ENCODE measurements around the gene ZNF701.
"Not testable (repeated sequence)": the region's sequence is repeated elsewhere in the genome, so short reads cannot be mapped to it uniquely, and the experiment has no call there.

The ZNF701 gene

GRCh38 chr19:52527956-52528351, 42.1 kb upstream of the ZNF701 start:
- Histone ChIP-seq H3K27ac (ENCODE audit: poor library complexity, severe bottlenecking) (peak overlapping the region; percentile 51), H3K9me3 (ENCODE audit: severe bottlenecking) (no peaks in the 10 kb centered on the region), H3K4me3 (ENCODE audit: severe bottlenecking) (peak overlapping the region; percentile 77), H3K4me1 (ENCODE audit: insufficient read depth, poor library complexity, severe bottlenecking) (no peaks in the 10 kb centered on the region), H3K36me3 (ENCODE audit: low read depth) (peaks cover 2% of the 10 kb centered on the region; the same call in 1 of the 2 replicates), H3K27me3 (ENCODE audit: insufficient read depth, poor library complexity, severe bottlenecking) (no peaks in the 10 kb centered on the region)
- ATAC-seq (ENCODE audit: low read depth) (peak; percentile 28), DNase-seq (ENCODE audit: low spot score) (no peak)
- TF ChIP-seq CTCF (IDR thresholded peaks at IDR 0.05; ENCODE audit: poor library complexity, severe bottlenecking) = no peak

- Histone ChIP-seq H3K27me3 (ENCODE audit: insufficient read depth, poor library complexity, severe bottlenecking) (no peaks in the 10 kb centered on the region), H3K27ac (ENCODE audit: poor library complexity, severe bottlenecking) (no peak overlapping the region), H3K9me3 (ENCODE audit: severe bottlenecking) (no peaks in the 10 kb centered on the region), H3K4me1 (ENCODE audit: insufficient read depth, poor library complexity, severe bottlenecking) (no peaks in the 10 kb centered on the region), H3K36me3 (ENCODE audit: low read depth) (peaks cover 6% of the 10 kb centered on the region), H3K4me3 (ENCODE audit: severe bottlenecking) (no peak overlapping the region)
- TF ChIP-seq CTCF (IDR thresholded peaks at IDR 0.05; ENCODE audit: poor library complexity, severe bottlenecking) = no peak
- ATAC-seq (ENCODE audit: low read depth) (no peak), DNase-seq (ENCODE audit: low spot score) (no peak)
These were observed 37.6 kb upstream of the ZNF701 start for GRCh38 chr19:52532480-52532879.

GRCh38 chr19:52533901-52534300, 36.2 kb upstream of the ZNF701 start:
- peaks cover 6% of the 10 kb centered on the region for H3K36me3 ChIP-seq (ENCODE audit: low read depth)
- H3K27me3 ChIP-seq (ENCODE audit: insufficient read depth, poor library complexity, severe bottlenecking) = no peaks in the 10 kb centered on the region
- no peaks in the 10 kb centered on the region for H3K4me1 ChIP-seq (ENCODE audit: insufficient read depth, poor library complexity, severe bottlenecking)
- DNase-seq (ENCODE audit: low spot score) (no peak), ATAC-seq (ENCODE audit: low read depth) (no peak)
- no peaks in the 10 kb centered on the region for H3K9me3 ChIP-seq (ENCODE audit: severe bottlenecking)
- TF ChIP-seq CTCF (IDR thresholded peaks at IDR 0.05; ENCODE audit: poor library complexity, severe bottlenecking) = no peak
- H3K27ac ChIP-seq (ENCODE audit: poor library complexity, severe bottlenecking) = no peak overlapping the region
- no peak overlapping the region for H3K4me3 ChIP-seq (ENCODE audit: severe bottlenecking)

- not testable (repeated sequence) for H3K9me3 ChIP-seq (ENCODE audit: severe bottlenecking); DNase-seq (ENCODE audit: low spot score); H3K4me1 ChIP-seq (ENCODE audit: insufficient read depth, poor library complexity, severe bottlenecking); H3K36me3 ChIP-seq (ENCODE audit: low read depth); H3K27me3 ChIP-seq (ENCODE audit: insufficient read depth, poor library complexity, severe bottlenecking)
- peak; percentile 13; the same call in 2 of the 3 replicates for ATAC-seq (ENCODE audit: low read depth)
- H3K4me3 ChIP-seq (ENCODE audit: severe bottlenecking) = peak overlapping the region; percentile 38
- peak overlapping the region; percentile 55 for H3K27ac ChIP-seq (ENCODE audit: poor library complexity, severe bottlenecking)
These were observed 34.7 kb upstream of the ZNF701 start for GRCh38 chr19:52535385-52535770.

- Histone ChIP-seq H3K4me1 (ENCODE audit: insufficient read depth, poor library complexity, severe bottlenecking) (no peaks in the 10 kb centered on the region), H3K9me3 (ENCODE audit: severe bottlenecking) (no peaks in the 10 kb centered on the region), H3K4me3 (ENCODE audit: severe bottlenecking) (peak overlapping the region; percentile 38), H3K27ac (ENCODE audit: poor library complexity, severe bottlenecking) (peak overlapping the region; percentile 55), H3K27me3 (ENCODE audit: insufficient read depth, poor library complexity, severe bottlenecking) (no peaks in the 10 kb centered on the region), H3K36me3 (ENCODE audit: low read depth) (peaks cover 10% of the 10 kb centered on the region)
- DNase-seq (ENCODE audit: low spot score) (peak; percentile 89), ATAC-seq (ENCODE audit: low read depth) (peak; percentile 98)
- TF ChIP-seq CTCF (IDR thresholded peaks at IDR 0.05; ENCODE audit: poor library complexity, severe bottlenecking) = no peak
These were observed 34.2 kb upstream of the ZNF701 start for GRCh38 chr19:52535771-52536447.
